GM19463 (cell line): Measurements from ENCODE around the gene NBPF20.
A peak's percentile ranks its signal among the peaks of the same experiment; 100 is the strongest.
"Not testable (repeated sequence)": the region's sequence is repeated elsewhere in the genome, so short reads cannot be mapped to it uniquely, and the experiment has no call there.

Experiments used
- ATAC-seq: cut with Tn5 transposase; IDR thresholded peaks from one replicate; pipeline ENCODE4 v1.9.1; 2021; ENCODE audit warnings: mild to moderate bottlenecking, moderate library complexity; ENCODE audit not compliant: unreplicated experiment

The NBPF20 gene

GRCh38 chr1:145425436-145426029 is at the start of gene NBPF20:
TSS of gene NBPF20 (minus strand) at chr1:145425603. CDS start at chr1:145405272, 20,331 bp downstream.
- peak; percentile 98 for ATAC-seq

GRCh38 chr1:145474837-145475368 is 49.5 kb upstream of the NBPF20 start:
- not testable (repeated sequence) for ATAC-seq

- not testable (repeated sequence) for ATAC-seq
Measured at GRCh38 chr1:145472731-145473130, 47.3 kb upstream of the NBPF20 start.

- not testable (repeated sequence) for ATAC-seq
Measured at GRCh38 chr1:145471365-145471764, 46.0 kb upstream of the NBPF20 start.

GRCh38 chr1:145465405-145466144 is 40.2 kb upstream of the NBPF20 start:
- ATAC-seq = peak; percentile 89

GRCh38 chr1:145464708-145465336 is 39.4 kb upstream of the NBPF20 start:
- ATAC-seq = not testable (repeated sequence)

GRCh38 chr1:145464017-145464416 is 38.6 kb upstream of the NBPF20 start:
- ATAC-seq = not testable (repeated sequence)

- not testable (repeated sequence) for ATAC-seq
Measured at GRCh38 chr1:145460684-145461083, 35.3 kb upstream of the NBPF20 start.

GRCh38 chr1:145460048-145460447 is 34.6 kb upstream of the NBPF20 start:
- ATAC-seq = not testable (repeated sequence)

- not testable (repeated sequence) for ATAC-seq
Measured at GRCh38 chr1:145459591-145459990, 34.2 kb upstream of the NBPF20 start.

- not testable (repeated sequence) for ATAC-seq
Measured at GRCh38 chr1:145459063-145459462, 33.7 kb upstream of the NBPF20 start.

GRCh38 chr1:145454824-145455177 is 29.4 kb upstream of the NBPF20 start:
- ATAC-seq = not testable (repeated sequence)

GRCh38 chr1:145453873-145454823 is 28.7 kb upstream of the NBPF20 start:
- ATAC-seq = not testable (repeated sequence)

- not testable (repeated sequence) for ATAC-seq
Measured at GRCh38 chr1:145452506-145452905, 27.1 kb upstream of the NBPF20 start.

GRCh38 chr1:145451914-145452313 is 26.5 kb upstream of the NBPF20 start:
- not testable (repeated sequence) for ATAC-seq

GRCh38 chr1:145445219-145445618 is 19.8 kb upstream of the NBPF20 start:
- not testable (repeated sequence) for ATAC-seq

- not testable (repeated sequence) for ATAC-seq
Measured at GRCh38 chr1:145442340-145442739, 16.9 kb upstream of the NBPF20 start.

GRCh38 chr1:145431363-145432256 is 6.2 kb upstream of the NBPF20 start:
- ATAC-seq = not testable (repeated sequence)

GRCh38 chr1:145430830-145431229 is 5.4 kb upstream of the NBPF20 start:
- not testable (repeated sequence) for ATAC-seq
